H1 (cell line): Measurements from ENCODE around the gene DUS1L. TPM values are rescaled to one million over a fixed set of nuclear protein-coding genes. Genes with fewer than 3 reads are reported as not detected.

Experiments used
- CTCF ChIA-PET: fragments of 300-600 bp; sonication (Branson Sonifier 250); formaldehyde crosslinking; loops from one replicate; lab custom pipeline; 2021; ENCODE audit not compliant: partially characterized antibody; lab: Charles Lee
- POLR2A ChIA-PET: fragments of 300-600 bp; sonication (Branson Sonifier 250); formaldehyde crosslinking; loops from one replicate; lab custom pipeline; 2021; ENCODE audit warnings: inconsistent platforms; ENCODE audit not compliant: partially characterized antibody; lab: Charles Lee
- DNase-seq, 2 experiments: peaks; one replicate each; pipeline versions ENCODE4 v3.0.0 to v3.0.0-alpha.2; 2010 to 2022; ENCODE audit warnings: low spot score in 2 of 2, low read depth in 1 of 2, mixed read lengths in 1 of 2
- FAIRE-seq: peaks from 2 replicates; lab custom pipeline; 2011; peaks lifted over from hg19 to GRCh38; lab: Jason Lieb, UNC
- H2AFZ ChIP-seq: 2 replicates; pipeline ENCODE4 v1.8.1; 2012; ENCODE audit warnings: low read length, inconsistent platforms
- H2AK5ac ChIP-seq: 2 replicates; pipeline ENCODE4 v1.6.1; 2013; ENCODE audit warnings: low read depth, low read length
- H2BK120ac ChIP-seq: replicated peaks from 2 replicates; pipeline ENCODE3; 2013; ENCODE audit warnings: low read depth, low read length, inconsistent platforms
- H2BK12ac ChIP-seq: 2 replicates; pipeline ENCODE4 v1.6.1; 2013; ENCODE audit warnings: low read depth, low read length
- H2BK15ac ChIP-seq: 2 replicates; pipeline ENCODE4 v1.6.1; 2013; ENCODE audit warnings: low read length
- H2BK20ac ChIP-seq: 2 replicates; pipeline ENCODE4 v1.6.1; 2013; ENCODE audit warnings: low read length
- H2BK5ac ChIP-seq: 2 replicates; pipeline ENCODE4 v1.6.1; 2013; ENCODE audit warnings: low read depth, low read length
- H3K14ac ChIP-seq: 2 replicates; pipeline ENCODE4 v1.6.1; 2013; ENCODE audit warnings: inconsistent platforms; ENCODE audit not compliant: insufficient read length
- H3K18ac ChIP-seq: 2 replicates; pipeline ENCODE4 v1.6.1; 2013; ENCODE audit warnings: low read length; ENCODE audit errors: extremely low read depth
- H3K23ac ChIP-seq: 2 replicates; pipeline ENCODE4 v1.6.1; 2013; ENCODE audit warnings: inconsistent platforms; ENCODE audit not compliant: insufficient read length
- H3K23me2 ChIP-seq: 2 replicates; pipeline ENCODE4 v1.6.1; 2013; ENCODE audit warnings: low read depth, low read length
- H3K27ac ChIP-seq: 2 replicates; pipeline ENCODE4 v1.6.1; 2011; ENCODE audit warnings: low read depth, low read length, inconsistent platforms
- H3K27me3 ChIP-seq, 4 experiments: replicated peaks in 1 of 4; 1 replicate in 1 of 4; 2 replicates in 3 of 4; pipeline versions ENCODE4 v1.6.1 to v1.8.1; 2011 to 2013; ENCODE audit warnings: low read length in 3 of 4, mild to moderate bottlenecking in 3 of 4, inconsistent platforms in 2 of 4, mixed read lengths in 2 of 4, moderate library complexity in 1 of 4; ENCODE audit not compliant: control insufficient read depth in 3 of 4, insufficient read depth in 3 of 4; ENCODE audit errors: extremely low read depth in 1 of 4
- H3K36me3 ChIP-seq, 4 experiments: 2 replicates each; pipeline versions ENCODE4 v1.6.1 to v1.8.1; 2011 to 2013; ENCODE audit warnings: mild to moderate bottlenecking in 4 of 4, low read length in 3 of 4, moderate library complexity in 2 of 4, control low read depth in 1 of 4, inconsistent platforms in 1 of 4; ENCODE audit not compliant: insufficient read depth in 4 of 4, control insufficient read depth in 2 of 4
- H3K4ac ChIP-seq: replicated peaks from 2 replicates; pipeline ENCODE3; 2013; ENCODE audit warnings: low read length, low read depth, mixed read lengths, inconsistent platforms; ENCODE audit not compliant: insufficient read length
- H3K4me1 ChIP-seq, 4 experiments: replicated peaks in 1 of 4; 1 replicate in 1 of 4; 2 replicates in 3 of 4; pipeline versions ENCODE4 v1.6.1 to v1.8.1; 2011 to 2013; ENCODE audit warnings: low read length in 3 of 4, inconsistent platforms in 2 of 4, mixed read lengths in 1 of 4; ENCODE audit not compliant: insufficient read depth in 4 of 4, control insufficient read depth in 3 of 4
- H3K4me2 ChIP-seq, 2 experiments: 2 replicates each; pipeline versions ENCODE4 v1.6.1 to v1.8.1; 2011 to 2013; ENCODE audit warnings: low read depth in 2 of 2, low read length in 2 of 2, control low read depth in 1 of 2, inconsistent platforms in 1 of 2, mild to moderate bottlenecking in 1 of 2; ENCODE audit not compliant: insufficient read depth in 1 of 2
- H3K4me3 ChIP-seq, 4 experiments: fragments of 200-600, 300-600 bp in 1 of 4; sonication (generic), shearing (Covaris generic), sonication (Bioruptor Twin) in 1 of 4; 2 replicates each; pipeline versions ENCODE4 v1.5.1 to v1.8.1; 2011 to 2016; ENCODE audit warnings: low read length in 4 of 4, low read depth in 3 of 4, control low read depth in 2 of 4, inconsistent platforms in 2 of 4, mild to moderate bottlenecking in 2 of 4, mixed read lengths in 1 of 4, moderate library complexity in 1 of 4; ENCODE audit not compliant: insufficient read depth in 2 of 4; ENCODE audit errors: extremely low read depth in 1 of 4
- H3K56ac ChIP-seq: replicated peaks from 2 replicates; pipeline ENCODE3; 2013; ENCODE audit warnings: low read depth, mild to moderate bottlenecking, mixed read lengths, low read length, inconsistent platforms; ENCODE audit not compliant: insufficient read length
- H3K79me1 ChIP-seq: 2 replicates; pipeline ENCODE4 v1.6.1; 2013; ENCODE audit warnings: low read depth, low read length, control low read depth
- H3K79me2 ChIP-seq, 2 experiments: 2 replicates each; pipeline versions ENCODE4 v1.6.1 to v1.8.1; 2012 to 2013; ENCODE audit warnings: low read length in 2 of 2, mild to moderate bottlenecking in 2 of 2, inconsistent platforms in 1 of 2; ENCODE audit not compliant: insufficient read depth in 2 of 2, control insufficient read depth in 1 of 2
- H3K9ac ChIP-seq, 4 experiments: replicated peaks in 1 of 4; 1 replicate in 1 of 4; 2 replicates in 3 of 4; pipeline versions ENCODE4 v1.6.1 to v1.8.1; 2011 to 2013; ENCODE audit warnings: low read depth in 3 of 4, low read length in 3 of 4, control low read depth in 2 of 4, mild to moderate bottlenecking in 2 of 4, moderate library complexity in 2 of 4, inconsistent platforms in 1 of 4; ENCODE audit errors: extremely low read depth in 1 of 4
- H3K9me3 ChIP-seq, 2 experiments: 2 replicates each; pipeline versions ENCODE4 v1.6.1 to v1.8.1; 2012 to 2013; ENCODE audit warnings: mild to moderate bottlenecking in 2 of 2, moderate library complexity in 2 of 2, control low read depth in 1 of 2, inconsistent platforms in 1 of 2, low read depth in 1 of 2, low read length in 1 of 2, mixed read lengths in 1 of 2; ENCODE audit not compliant: insufficient read depth in 2 of 2
- H4K20me1 ChIP-seq, 2 experiments: replicated peaks in 1 of 2; 2 replicates each; pipeline versions ENCODE3 to v1.8.1; 2011 to 2013; ENCODE audit warnings: inconsistent platforms in 2 of 2, low read length in 2 of 2, mild to moderate bottlenecking in 1 of 2; ENCODE audit not compliant: insufficient read depth in 2 of 2, control insufficient read depth in 1 of 2
- H4K5ac ChIP-seq: 2 replicates; pipeline ENCODE4 v1.6.1; 2013; ENCODE audit warnings: low read length, low read depth, mixed read lengths, inconsistent platforms; ENCODE audit not compliant: insufficient read length
- H4K8ac ChIP-seq: 2 replicates; pipeline ENCODE4 v1.8.0; 2013; ENCODE audit warnings: mild to moderate bottlenecking, moderate library complexity, low read length, inconsistent platforms; ENCODE audit not compliant: insufficient read depth; ENCODE audit errors: extremely low read depth
- H4K91ac ChIP-seq: replicated peaks from 2 replicates; pipeline ENCODE3; 2013; ENCODE audit warnings: low read length, mixed read lengths, inconsistent platforms; ENCODE audit not compliant: insufficient read length
- CHD1 ChIP-seq: IDR thresholded peaks from 2 replicates; pipeline ENCODE4 v1.6.1; 2012; ENCODE audit warnings: low read depth, low read length, improper control_type of control experiment
- FOSL1 ChIP-seq: IDR thresholded peaks from 2 replicates; pipeline ENCODE4 v1.6.1; 2011; ENCODE audit warnings: mild to moderate bottlenecking, low read depth, low read length, moderate library complexity; ENCODE audit not compliant: insufficient read depth
- GABPA ChIP-seq: IDR thresholded peaks from 2 replicates; pipeline ENCODE4 v1.6.1; 2011; ENCODE audit warnings: mild to moderate bottlenecking, low read length, moderate library complexity, borderline replicate concordance; ENCODE audit not compliant: insufficient read depth
- KDM4A ChIP-seq: IDR thresholded peaks from one replicate; pipeline ENCODE4 v1.7.1; 2012; ENCODE audit warnings: low read depth, mild to moderate bottlenecking, moderate library complexity, low read length, inconsistent platforms; ENCODE audit not compliant: severe bottlenecking
- POLR2AphosphoS5 ChIP-seq: IDR thresholded peaks from 2 replicates; pipeline ENCODE4 v1.6.1; 2011; ENCODE audit warnings: low read depth, low read length
- RNF2 ChIP-seq: fragments of 200-900, 300-1000 bp; sonication (generic); IDR thresholded peaks from 2 replicates; pipeline ENCODE4 v1.7.1; 2016; ENCODE audit warnings: borderline replicate concordance, low read depth, mild to moderate bottlenecking, antibody characterized with exemption, low read length; ENCODE audit not compliant: poor library complexity, severe bottlenecking; ENCODE audit errors: missing control alignments
- WGBS, 2 experiments: shearing (Covaris generic) in 1 of 2; methylation state at CpG; one replicate each; pipeline versions ENCODE4 v1.1.6 to v1.1.7; 2013 to 2015; ENCODE audit warnings: low lambda C conversion rate in 2 of 2, mixed read lengths in 2 of 2, inconsistent platforms in 1 of 2, low coverage in 1 of 2, missing lambda C conversion rate in 1 of 2; ENCODE audit not compliant: insufficient replicate concordance in 2 of 2, insufficient coverage in 1 of 2, insufficient read length in 1 of 2; ENCODE audit errors: extremely low coverage in 1 of 2, missing lambda C conversion rate in 1 of 2; 5-methylcytosine and 5-hydroxymethylcytosine counted together
- polyA plus RNA-seq, 7 experiments: library from polyadenylated mRNA; depleted of rRNA in 3 of 7; stranded (reverse) in 5 of 7; unstranded in 2 of 7; fragments of >200 nt in 5 of 7; fragments of 200-250 nt in 2 of 7; gene quantifications; 1 replicate in 5 of 7; 2 replicates in 1 of 7; 4 replicates in 1 of 7; pipeline versions ENCODE4 v1.2.1 to v1.2.3, GENCODE V29; 2011 to 2013; ENCODE audit warnings: missing spikeins in 2 of 7, mixed read lengths in 2 of 7
- total RNA-seq: library from RNA; stranded (reverse); fragmentation: NEBNext Ultra II Directional; extraction: Animal tissue kit (Norgen Biotek cat#: 25700); gene quantifications from 2 replicates; pipeline ENCODE4 v1.2.1, GENCODE V29; 2021
- TF ChIP-seq, protein P1 (sequence below), 3 experiments: IDR thresholded peaks; 1 replicate in 2 of 3; 2 replicates in 1 of 3; pipeline versions ENCODE4 v1.5.1 to v1.6.1; 2011; ENCODE audit warnings: low read length in 3 of 3, mild to moderate bottlenecking in 3 of 3, inconsistent platforms in 2 of 3, low read depth in 1 of 3, moderate library complexity in 1 of 3; ENCODE audit not compliant: insufficient read depth in 1 of 3; ENCODE audit errors: control extremely low read depth in 1 of 3

DUS1L gene
- total and polyA plus RNA-seq, 2 of the 8 experiments (the other 6 are each of a cell fraction or from before 2014, with no cell fraction given) = 34.5 to 69.1 TPM

DNA sequence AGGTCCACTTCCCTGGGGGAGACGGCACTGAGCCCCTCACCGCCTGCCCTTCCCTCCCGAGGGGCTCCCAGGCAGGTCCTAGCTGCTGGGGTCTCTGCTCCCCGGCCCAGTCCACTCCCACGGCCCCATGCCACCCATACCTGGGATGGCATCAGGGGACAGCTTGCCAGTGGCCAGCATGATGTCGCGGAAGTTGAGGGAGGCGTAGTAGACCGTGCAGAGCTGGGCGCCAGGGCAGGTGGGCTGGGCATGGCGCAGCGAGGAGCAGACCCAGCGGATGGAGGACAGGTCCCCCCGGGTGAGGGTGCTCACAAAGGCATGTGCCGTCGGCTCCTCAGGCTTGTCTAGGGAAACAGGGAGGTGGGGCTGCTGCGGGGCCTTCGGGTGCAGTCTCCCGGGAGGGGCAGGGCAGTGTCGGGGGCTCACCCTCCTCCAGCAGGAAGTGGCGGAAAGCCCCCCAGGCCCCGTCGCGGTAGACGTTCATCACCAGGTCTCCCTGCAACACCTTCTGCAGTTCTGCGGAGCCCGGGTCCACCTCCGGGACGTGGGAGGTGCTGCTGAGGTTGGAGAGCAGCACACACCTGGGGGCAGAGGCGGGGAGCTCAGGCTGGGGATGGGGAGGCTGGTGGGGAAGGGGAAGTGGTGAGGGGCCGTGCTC, 18.9 kb upstream of the DUS1L start:
- Histone ChIP-seq H2AK5ac (no peak overlapping the region), H3K79me1 (peaks cover 7% of the 10 kb centered on the region), H3K4me3 (no peak overlapping the region), H3K23me2 (no peaks in the 10 kb centered on the region), H3K79me2 (no peaks in the 10 kb centered on the region), H3K36me3 (peaks cover 66 to 98% (median 92%) of the 10 kb centered on the region in 4 experiments), H3K23ac (no peak overlapping the region), H2AFZ (no peak overlapping the region), H2BK15ac (no peak overlapping the region), H3K4me1 (no peaks in the 10 kb centered on the region), H4K91ac (no peak overlapping the region), H3K18ac (no peak overlapping the region), H3K14ac (no peak overlapping the region), H3K56ac (no peak overlapping the region), H2BK120ac (no peak overlapping the region), H3K9ac (no peak overlapping the region), H2BK5ac (0 out of 2 replicates have a peak overlapping the region, but pooled peaks have one; percentile 44), H3K9me3 (no peaks in the 10 kb centered on the region), H2BK20ac (no peak overlapping the region), H3K4me2 (no peak overlapping the region), H2BK12ac (no peak overlapping the region), H4K8ac (no peak overlapping the region; the same call in 1 of the 2 replicates), H4K20me1 (peaks cover 26 to 78% of the 10 kb centered on the region in 2 experiments), H3K27me3 (no peaks in the 10 kb centered on the region), H3K27ac (no peak overlapping the region), H4K5ac (no peak overlapping the region), H3K4ac (no peak overlapping the region)
- no peak for FAIRE-seq
- no peak for DNase-seq
- WGBS, 2 experiments = 90% methylated on average over 22 of the region's 31 CpGs; no CpG with 5 or more reads in 1 of the 2 experiments
- POLR2A ChIA-PET = interaction anchor here (0.6 to 12.5 kb wide), 9 partner anchors 4 to 68 kb away, joined by 3 to 105 read pairs (median 5); no protein-coding TSS in a partner anchor
- TF ChIP-seq RNF2 (no peak), POLR2AphosphoS5 (0 out of 2 replicates have a peak, but pooled peaks have one; percentile 2), GABPA (no peak), FOSL1 (no peak), CHD1 (no peak), KDM4A (no peak)
- TF ChIP-seq, protein P1, sequence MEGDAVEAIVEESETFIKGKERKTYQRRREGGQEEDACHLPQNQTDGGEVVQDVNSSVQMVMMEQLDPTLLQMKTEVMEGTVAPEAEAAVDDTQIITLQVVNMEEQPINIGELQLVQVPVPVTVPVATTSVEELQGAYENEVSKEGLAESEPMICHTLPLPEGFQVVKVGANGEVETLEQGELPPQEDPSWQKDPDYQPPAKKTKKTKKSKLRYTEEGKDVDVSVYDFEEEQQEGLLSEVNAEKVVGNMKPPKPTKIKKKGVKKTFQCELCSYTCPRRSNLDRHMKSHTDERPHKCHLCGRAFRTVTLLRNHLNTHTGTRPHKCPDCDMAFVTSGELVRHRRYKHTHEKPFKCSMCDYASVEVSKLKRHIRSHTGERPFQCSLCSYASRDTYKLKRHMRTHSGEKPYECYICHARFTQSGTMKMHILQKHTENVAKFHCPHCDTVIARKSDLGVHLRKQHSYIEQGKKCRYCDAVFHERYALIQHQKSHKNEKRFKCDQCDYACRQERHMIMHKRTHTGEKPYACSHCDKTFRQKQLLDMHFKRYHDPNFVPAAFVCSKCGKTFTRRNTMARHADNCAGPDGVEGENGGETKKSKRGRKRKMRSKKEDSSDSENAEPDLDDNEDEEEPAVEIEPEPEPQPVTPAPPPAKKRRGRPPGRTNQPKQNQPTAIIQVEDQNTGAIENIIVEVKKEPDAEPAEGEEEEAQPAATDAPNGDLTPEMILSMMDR (IDR thresholded peaks at IDR 0.05; ENCODE audit: control extremely low read depth in 1 of 3, insufficient read depth in 1 of 3, low read depth in 1 of 3, low read length in 3 of 3) = no peak
- CTCF ChIA-PET = interaction anchor here (0.9 to 1.3 kb wide), 2 partner anchors 12 to 22 kb away, joined by 3 read pairs; no protein-coding TSS in a partner anchor
